Right lobe of liver (tissue), 4 donors: Measurements from ENCODE around the gene TSFM.

Experiments
- CTCF ChIP-seq, 4 donors: fragments of 200-600 bp in 3 of 4; fragments of 450-650 bp in 1 of 4; IDR thresholded peaks; one replicate each; pipeline versions ENCODE4 v1.5.1 to v1.8.0; 2016 to 2022; ENCODE audit warnings: antibody characterized with exemption in 4 of 4, mild to moderate bottlenecking in 2 of 4
- POLR2A ChIP-seq: fragments of 450-650 bp; IDR thresholded peaks from one replicate; pipeline ENCODE4 v1.6.1; 2017; ENCODE audit warnings: antibody characterized with exemption, mild to moderate bottlenecking
- donor health status: DM: no; HTN: no; CAD: no.
- donor health status: DM: no; HTN: no; CAD: no.
- donor health status: DM: no; HTN: yes; CAD: no.

DNA sequence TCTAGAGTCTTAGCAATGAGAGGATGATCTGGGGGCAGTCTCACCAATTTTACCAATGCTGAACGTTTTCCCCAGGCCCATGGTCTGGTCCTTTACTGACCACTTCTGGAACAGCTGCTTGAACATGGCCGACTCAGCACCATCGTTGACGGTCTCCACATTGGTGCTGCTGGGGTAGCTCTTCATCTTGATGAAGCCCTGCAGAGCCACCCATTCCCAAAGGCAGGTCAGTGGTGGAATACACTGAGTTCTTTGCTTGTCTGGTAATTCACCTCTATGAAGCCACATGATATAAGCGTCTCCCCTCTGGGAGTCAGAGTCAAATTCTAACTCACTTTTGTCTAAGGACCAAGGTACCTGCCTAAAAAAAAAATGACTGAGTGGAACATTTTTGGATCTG, 25.8 kb downstream of the TSFM start:
- TF ChIP-seq POLR2A (no peak), CTCF (IDR thresholded peaks at IDR 0.05) (no peak)
